Hepatocyte (in vitro differentiated cells): ENCODE data around the gene TMEM121.

Source experiments
- EZH2 ChIP-seq: fragments of 200-600 bp; sonication (generic); IDR thresholded peaks from 2 replicates; pipeline ENCODE4 v1.6.1; 2016; ENCODE audit warnings: antibody characterized with exemption, mild to moderate bottlenecking, borderline replicate concordance
- EZH2phosphoT487 ChIP-seq: fragments of 200-600 bp; sonication (generic); IDR thresholded peaks from one replicate; pipeline ENCODE4 v1.6.1; 2018; ENCODE audit warnings: antibody characterized with exemption, mild to moderate bottlenecking, low read depth, moderate library complexity; ENCODE audit not compliant: unreplicated experiment, severe bottlenecking
- TF ChIP-seq, protein P1 (sequence below): fragments of 200-600 bp; sonication (generic); IDR thresholded peaks from 2 replicates; pipeline ENCODE4 v1.5.1; 2016; ENCODE audit warnings: antibody characterized with exemption, mild to moderate bottlenecking; ENCODE audit not compliant: poor library complexity

DNA sequence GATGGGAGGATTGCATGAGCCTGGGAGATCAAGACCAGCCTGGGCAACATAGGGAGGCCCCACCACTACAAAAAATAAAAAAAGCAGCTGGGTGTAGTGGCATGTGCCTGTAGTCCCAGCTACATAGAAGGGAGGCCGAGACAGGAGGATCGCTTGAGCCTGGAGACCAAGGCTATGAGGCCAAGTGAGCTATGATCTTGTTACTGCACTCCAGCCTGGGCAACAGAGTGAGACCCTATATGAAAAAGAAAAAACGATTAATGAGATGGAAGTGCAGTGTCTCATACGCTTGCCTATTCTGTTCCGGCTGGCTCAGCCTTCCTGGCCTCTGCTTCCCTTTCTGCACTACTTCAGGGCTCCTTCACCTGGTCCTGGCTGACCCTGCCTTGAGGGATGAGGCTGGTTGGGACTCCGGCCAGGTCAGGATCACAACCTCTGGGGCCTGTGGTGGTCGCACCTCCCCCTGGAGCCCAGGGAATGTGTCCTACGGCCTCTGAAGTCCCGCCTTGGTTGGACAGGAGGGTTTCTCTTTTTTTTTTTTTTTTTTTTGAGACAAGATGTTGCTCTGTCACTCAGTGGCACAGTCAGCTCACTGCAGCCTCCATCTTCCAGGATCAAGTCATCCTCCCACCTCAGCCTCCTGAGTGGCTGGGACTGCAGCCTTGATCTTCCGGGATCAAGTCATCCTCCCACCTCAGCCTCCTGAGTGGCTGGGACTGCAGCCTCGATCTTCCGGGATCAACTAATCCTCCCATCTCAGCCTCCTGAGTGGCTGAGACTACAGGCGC is 24.7 kb upstream of the TMEM121 start:
- TF ChIP-seq EZH2 (no peak), EZH2phosphoT487 (no peak)
- TF ChIP-seq, protein P1, sequence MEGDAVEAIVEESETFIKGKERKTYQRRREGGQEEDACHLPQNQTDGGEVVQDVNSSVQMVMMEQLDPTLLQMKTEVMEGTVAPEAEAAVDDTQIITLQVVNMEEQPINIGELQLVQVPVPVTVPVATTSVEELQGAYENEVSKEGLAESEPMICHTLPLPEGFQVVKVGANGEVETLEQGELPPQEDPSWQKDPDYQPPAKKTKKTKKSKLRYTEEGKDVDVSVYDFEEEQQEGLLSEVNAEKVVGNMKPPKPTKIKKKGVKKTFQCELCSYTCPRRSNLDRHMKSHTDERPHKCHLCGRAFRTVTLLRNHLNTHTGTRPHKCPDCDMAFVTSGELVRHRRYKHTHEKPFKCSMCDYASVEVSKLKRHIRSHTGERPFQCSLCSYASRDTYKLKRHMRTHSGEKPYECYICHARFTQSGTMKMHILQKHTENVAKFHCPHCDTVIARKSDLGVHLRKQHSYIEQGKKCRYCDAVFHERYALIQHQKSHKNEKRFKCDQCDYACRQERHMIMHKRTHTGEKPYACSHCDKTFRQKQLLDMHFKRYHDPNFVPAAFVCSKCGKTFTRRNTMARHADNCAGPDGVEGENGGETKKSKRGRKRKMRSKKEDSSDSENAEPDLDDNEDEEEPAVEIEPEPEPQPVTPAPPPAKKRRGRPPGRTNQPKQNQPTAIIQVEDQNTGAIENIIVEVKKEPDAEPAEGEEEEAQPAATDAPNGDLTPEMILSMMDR: no peak
